ENCODE data around the gene ZNF653. TPM values are rescaled to one million over a fixed set of nuclear protein-coding genes. Genes with fewer than 3 reads are reported as not detected.

ZNF653 gene
- total RNA-seq, result 3.6 and 5.8 TPM in 2 replicates

GRCh38 chr19:11505504-11506100, at the start of gene ZNF653:
TSS of gene ZNF653 (minus strand) at chr19:11505839. CDS start at chr19:11505786, 53 bp downstream.

DNA sequence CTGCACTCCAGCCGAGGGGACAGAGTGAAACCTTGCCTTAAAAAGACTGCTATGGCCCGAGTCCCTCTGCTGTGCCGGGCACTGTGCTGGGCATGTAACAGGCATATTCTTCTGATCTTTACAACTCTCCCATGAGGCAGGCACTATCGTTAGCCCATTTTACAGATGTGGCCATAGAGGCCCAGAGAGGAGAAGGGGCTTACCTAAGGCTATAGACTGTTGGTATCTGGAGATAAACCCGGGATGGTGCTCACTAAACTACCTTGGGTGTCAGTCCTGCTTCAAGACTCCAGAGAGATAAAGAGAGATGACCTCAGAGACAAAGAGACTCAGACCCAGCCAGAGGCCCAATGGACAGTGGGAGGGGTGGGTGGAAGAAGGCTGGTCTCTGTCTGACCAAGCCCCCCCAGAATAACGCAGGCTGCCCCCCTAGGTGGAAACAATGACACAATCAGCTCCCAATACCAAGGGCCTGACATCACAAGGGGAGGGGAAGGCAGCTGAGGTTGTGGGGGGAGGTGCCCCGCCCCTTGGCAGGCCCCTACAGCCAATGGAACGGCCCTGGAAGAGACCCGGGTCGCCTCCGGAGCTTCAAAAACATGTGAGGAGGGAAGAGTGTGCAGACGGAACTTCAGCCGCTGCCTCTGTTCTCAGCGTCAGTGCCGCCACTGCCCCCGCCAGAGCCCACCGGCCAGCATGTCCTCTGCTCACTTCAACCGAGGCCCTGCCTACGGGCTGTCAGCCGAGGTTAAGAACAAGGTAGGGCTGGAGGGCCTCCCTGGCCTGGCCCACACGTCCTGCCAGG, 32.8 kb upstream of the ZNF653 start, which contains the start of gene CNN1:
TSS of gene CNN1 (plus strand) at position 620 of the 805 bp plus-strand sequence. CDS start at position 697, 77 bp downstream.

DNA sequence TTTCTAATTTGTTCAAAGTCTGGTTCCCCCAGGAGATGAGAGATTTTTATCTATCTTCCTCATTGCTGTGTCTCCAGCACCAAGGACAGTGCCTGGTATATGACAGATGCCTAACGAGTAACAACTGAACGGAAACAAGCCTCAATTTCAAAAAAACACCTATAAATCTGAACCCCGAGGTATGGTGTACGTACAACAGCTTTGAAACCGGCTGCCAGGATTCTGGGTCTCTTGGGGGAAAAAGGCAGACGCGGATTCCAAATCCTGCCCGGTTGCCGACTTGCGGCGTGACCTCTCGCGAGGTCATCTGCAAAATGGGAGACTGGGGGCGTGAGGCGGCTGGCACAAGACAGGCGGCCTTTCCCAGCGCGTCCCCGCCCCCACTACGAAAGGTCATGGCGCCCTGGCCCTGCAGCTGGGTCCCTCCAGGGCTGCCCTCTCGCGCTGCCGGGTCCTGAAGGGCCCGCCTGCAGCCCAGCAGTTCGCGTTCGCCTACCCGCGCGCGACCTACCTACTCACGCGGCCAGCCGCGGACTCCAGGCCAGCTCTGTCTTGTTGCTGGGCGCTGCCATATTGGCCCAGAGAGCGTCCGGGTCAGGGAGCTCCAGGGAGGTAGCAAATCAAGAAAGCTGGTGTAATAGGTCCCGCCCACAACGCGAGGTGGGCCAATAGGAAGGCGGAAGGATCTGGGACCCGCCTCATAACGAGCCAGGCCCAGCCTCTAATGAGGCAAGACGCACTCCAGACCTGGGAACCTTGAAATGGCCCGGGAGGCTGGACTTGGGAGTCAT, 23.1 kb upstream of the ZNF653 start, which contains the start of gene ECSIT:
TSS of gene ECSIT (minus strand) at position 584 of the 791 bp plus-strand sequence. CDS start 9,964 bp downstream, outside the sequence.

DNA sequence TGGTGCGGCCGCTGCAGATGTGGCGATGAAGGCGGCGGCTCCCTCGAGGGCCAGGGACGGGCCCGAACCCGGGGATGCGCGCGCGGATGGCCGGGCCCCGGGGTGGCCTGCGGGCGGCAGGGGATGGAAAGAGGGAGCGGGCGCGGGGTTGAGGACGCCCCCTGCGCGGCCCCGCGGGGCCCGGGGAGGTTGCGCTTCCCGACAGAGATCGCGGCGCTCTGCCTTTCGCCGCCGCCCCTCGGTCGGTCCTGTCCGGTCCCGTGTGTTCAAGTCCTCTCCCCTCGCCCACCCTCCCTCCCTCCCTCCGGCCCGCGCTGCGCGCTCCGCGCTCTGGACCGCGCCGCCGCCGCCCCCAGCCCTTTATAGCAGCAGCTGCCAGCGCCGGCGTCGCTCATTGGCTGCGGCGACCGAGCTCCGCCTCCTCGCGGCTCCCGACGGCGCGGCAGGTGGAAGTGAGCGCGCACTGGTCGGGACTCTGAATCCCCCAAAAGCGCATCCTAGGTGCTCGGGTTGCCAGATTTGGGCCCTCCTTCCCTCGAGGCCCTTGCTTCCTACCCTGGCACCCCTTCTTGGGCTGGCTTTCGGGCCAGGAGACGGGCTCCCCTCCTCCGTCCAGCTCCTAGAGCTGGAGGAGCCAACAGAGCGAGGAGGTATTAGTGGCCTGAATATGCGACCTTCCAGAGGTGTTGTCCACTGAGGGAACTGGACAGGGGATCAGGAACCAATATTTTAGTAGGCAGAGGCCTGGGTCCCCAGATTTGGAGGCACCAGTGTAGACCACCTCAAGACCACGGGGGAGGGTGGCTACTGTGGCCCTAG, 24.7 kb downstream of the ZNF653 start, which contains the start of gene ELAVL3:
TSS of gene ELAVL3 (minus strand) at position 332 of the 819 bp plus-strand sequence. CDS start 438 bp downstream, outside the sequence.

DNA sequence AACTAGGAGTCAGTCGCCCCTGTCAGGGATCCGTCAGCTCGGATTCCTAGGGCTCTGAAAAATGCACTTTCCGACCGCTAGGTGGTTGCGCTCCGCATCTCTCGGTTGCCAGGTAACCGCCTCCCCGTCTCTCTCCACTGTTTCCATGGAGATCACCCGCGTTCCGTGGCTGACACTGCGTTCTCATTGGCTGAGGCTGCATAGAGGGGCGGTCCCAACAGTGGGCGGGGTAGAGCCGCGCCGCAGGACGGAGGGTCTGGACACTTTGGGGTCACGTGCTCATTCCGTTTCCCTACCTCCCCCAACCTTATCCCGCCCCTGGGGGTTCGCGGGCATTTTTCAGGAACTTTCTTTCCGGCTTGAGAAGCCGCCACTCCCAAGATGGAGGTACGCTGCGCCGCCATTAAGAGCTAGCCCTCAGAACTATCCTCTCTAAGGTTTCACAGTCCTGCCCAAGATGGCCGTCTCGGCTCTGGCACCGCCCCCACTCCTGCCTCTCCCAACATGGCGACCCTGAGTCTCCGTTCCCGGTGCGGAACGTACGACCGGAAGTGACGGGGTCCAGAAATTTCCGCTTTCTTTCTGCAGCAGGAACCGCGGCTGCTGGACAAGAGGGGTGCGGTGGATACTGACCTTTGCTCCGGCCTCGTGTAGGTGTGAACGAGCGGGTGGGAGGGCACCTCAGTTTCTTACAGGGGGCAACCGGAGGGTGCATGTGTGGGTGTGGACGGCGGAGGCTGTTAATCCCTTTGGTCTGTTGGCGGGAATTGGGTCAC, 70.4 kb downstream of the ZNF653 start, which contains the start of the genes ODAD3 and PRKCSH:
TSS of gene ODAD3 (minus strand) at position 65 of the 776 bp plus-strand sequence. CDS start 105 bp downstream, outside the sequence.
TSS of gene PRKCSH (plus strand) at position 579 of the 776 bp plus-strand sequence. CDS start 483 bp downstream, outside the sequence.

Other genes with a start within 250 kb of the ZNF653 start
- 73.3 and 155 TPM in 2 replicates for gene DOCK6, start 243.3 kb downstream of the ZNF653 start, total RNA-seq
- not detected in 2 replicates for gene TSPAN16, start 209.7 kb downstream of the ZNF653 start, total RNA-seq
- gene RAB3D, start 166.2 kb downstream of the ZNF653 start, total RNA-seq, result 37.6 and 82.1 TPM in 2 replicates
- gene TMEM205, start 159.6 kb downstream of the ZNF653 start, total RNA-seq, result 64.3 and 79.8 TPM in 2 replicates
- gene CCDC159, start 159.3 kb downstream of the ZNF653 start, total RNA-seq, result 6.6 and 9.6 TPM in 2 replicates
- 3.4 and 10.8 TPM in 2 replicates for gene PLPPR2, start 150.4 kb downstream of the ZNF653 start, total RNA-seq
- gene SWSAP1, start 131.2 kb downstream of the ZNF653 start, total RNA-seq, result 0.57 and 1.1 TPM in 2 replicates
- gene EPOR, start 121.5 kb downstream of the ZNF653 start, total RNA-seq, result 5.7 and 5.8 TPM in 2 replicates
- 0.16 and 2.9 TPM in 2 replicates for gene RGL3, start 86.5 kb downstream of the ZNF653 start, total RNA-seq
- under 0.01 and 0.13 TPM in 2 replicates for gene ODAD3, start 70.7 kb downstream of the ZNF653 start, total RNA-seq
- gene PRKCSH, start 70.2 kb downstream of the ZNF653 start, total RNA-seq, result 102 and 189 TPM in 2 replicates
- not detected in 2 replicates for gene ELAVL3, start 24.8 kb downstream of the ZNF653 start, total RNA-seq
- 25.8 and 32.9 TPM in 2 replicates for gene ECSIT, start 23.3 kb upstream of the ZNF653 start, total RNA-seq
- 0.63 and 1.9 TPM in 2 replicates for gene CNN1, start 33.0 kb upstream of the ZNF653 start, total RNA-seq
- gene ELOF1, start 53.4 kb upstream of the ZNF653 start, total RNA-seq, result 13.3 and 14.2 TPM in 2 replicates
- 0.19 TPM in 1 of 2 replicates, not detected in the other for gene ACP5, start 71.8 kb upstream of the ZNF653 start, total RNA-seq
- 13.0 and 22.9 TPM in 2 replicates for gene ZNF627, start 91.6 kb upstream of the ZNF653 start, total RNA-seq
- gene ZNF823, start 233.1 kb upstream of the ZNF653 start, total RNA-seq, result 7.8 and 13.2 TPM in 2 replicates